Body of pancreas (tissue), 4 donors: Measurements from ENCODE around the gene SNTG2. TPM values are rescaled to one million over a fixed set of nuclear protein-coding genes. Genes with fewer than 3 reads are reported as not detected.

ENCODE experiments used
- ATAC-seq: fragments of 150-250 bp; one replicate; pipeline ENCODE4 v1.9.1; 2016
- DNase-seq, 4 donors: peaks; one replicate each; pipeline ENCODE4 v3.0.0-alpha.2; 2019
- H3K27ac ChIP-seq, 4 donors: fragments of 200-600 bp; sonication (generic); 1 replicate in 3 of 4; 2 replicates in 1 of 4; pipeline versions ENCODE4 v1.5.1 to v1.6.1; 2016 to 2019; ENCODE audit warnings: mild to moderate bottlenecking in 1 of 4, mixed read lengths in 1 of 4, moderate library complexity in 1 of 4
- H3K27me3 ChIP-seq, 2 donors: fragments of 200-600 bp; sonication (generic); one replicate each; pipeline ENCODE4 v1.6.0; 2016; ENCODE audit warnings: mild to moderate bottlenecking in 1 of 2
- H3K36me3 ChIP-seq, 2 donors: fragments of 200-600 bp; sonication (generic); replicated peaks in 1 of 2; 2 replicates each; pipeline ENCODE4 v1.5.1; 2016; ENCODE audit warnings: low read depth in 2 of 2; ENCODE audit not compliant: insufficient read depth in 1 of 2
- H3K4me1 ChIP-seq: fragments of 200-600 bp; sonication (generic); one replicate; pipeline ENCODE4 v1.6.0; 2016
- H3K4me3 ChIP-seq, 2 donors: fragments of 200-600 bp; sonication (generic); 1 replicate in 1 of 2; 2 replicates in 1 of 2; pipeline ENCODE4 v1.5.1; 2016 to 2019
- H3K9me3 ChIP-seq, 3 donors: fragments of 200-600 bp; sonication (generic); 1 replicate in 2 of 3; 2 replicates in 1 of 3; pipeline ENCODE4 v1.5.1; 2016
- CTCF ChIP-seq, 7 experiments: fragments of 450-650 bp in 4 of 7; fragments of 200-600 bp in 3 of 7; sonication (generic) in 3 of 7; IDR thresholded peaks; one replicate each; pipeline ENCODE4 v1.5.1; 2016 to 2019; ENCODE audit warnings: antibody characterized with exemption in 7 of 7
- POLR2A ChIP-seq, 3 donors: fragments of 450-650 bp; IDR thresholded peaks; one replicate each; pipeline ENCODE4 v1.6.1; 2016; ENCODE audit warnings: antibody characterized with exemption in 3 of 3, mild to moderate bottlenecking in 2 of 3
- WGBS, 2 donors: methylation state at CpG; one replicate each; pipeline ENCODE4 v1.1.5; 2017; 5-methylcytosine and 5-hydroxymethylcytosine counted together
- intact Hi-C: fragments of 100-400 bp; cut with DNase I; formaldehyde crosslinking; loops from one replicate; pipeline ENCODE4 v1.15.1; 2023
- total RNA-seq, 2 donors: library from RNA; depleted of rRNA; stranded (reverse); fragments of >200 nt; gene quantifications; one replicate each; pipeline ENCODE4 v1.1.0, GENCODE V29; 2016

The SNTG2 gene
- total RNA-seq, 2 donors from 2014 or later: 11.9 to 18.7 TPM

GRCh38 chr2:1269812-1270211, 319.2 kb downstream of the SNTG2 start:
- TF ChIP-seq POLR2A (IDR thresholded peaks at IDR 0.05) (no peak), CTCF (IDR thresholded peaks at IDR 0.05) (no peak)
- WGBS, 2 donors: 65 to 78% methylated on average over 6 to 8 of the region's 8 CpGs
- ATAC-seq: no peak
- no peaks in the 10 kb centered on the region for H3K27me3 ChIP-seq
- no peak overlapping the region for H3K4me3 ChIP-seq
- no peaks in the 10 kb centered on the region for H3K36me3 ChIP-seq
- H3K4me1 ChIP-seq: no peaks in the 10 kb centered on the region
- no peak for DNase-seq
- intact Hi-C loops: no loop called here
- H3K9me3 ChIP-seq: no peaks in the 10 kb centered on the region
- H3K27ac ChIP-seq: no peak overlapping the region

GRCh38 chr2:1272835-1273234, 322.2 kb downstream of the SNTG2 start:
- Histone ChIP-seq H3K4me3 (no peak overlapping the region), H3K36me3 (no peaks in the 10 kb centered on the region), H3K9me3 (peaks cover 0 to 9% (median 0%) of the 10 kb centered on the region in 3 donors), H3K27ac (no peak overlapping the region), H3K4me1 (no peaks in the 10 kb centered on the region), H3K27me3 (no peaks in the 10 kb centered on the region)
- TF ChIP-seq POLR2A (IDR thresholded peaks at IDR 0.05) (no peak), CTCF (IDR thresholded peaks at IDR 0.05) (no peak)
- no peak for DNase-seq
- 92 to 93% methylated on average over 18 of the region's 18 CpGs for WGBS, 2 donors
- no peak for ATAC-seq
- intact Hi-C loops: no loop called here

- TF ChIP-seq CTCF (IDR thresholded peaks at IDR 0.05) (no peak), POLR2A (IDR thresholded peaks at IDR 0.05) (no peak)
- H3K9me3 ChIP-seq: peaks cover 0 to 9% (median 0%) of the 10 kb centered on the region in 3 donors
- H3K36me3 ChIP-seq: no peaks in the 10 kb centered on the region
- 79 to 86% methylated on average over 6 of the region's 6 CpGs for WGBS, 2 donors
- intact Hi-C loops: no loop called here
- DNase-seq: no peak
- no peak overlapping the region for H3K4me3 ChIP-seq
- H3K27me3 ChIP-seq: no peaks in the 10 kb centered on the region
- no peak for ATAC-seq
- no peaks in the 10 kb centered on the region for H3K4me1 ChIP-seq
- no peak overlapping the region for H3K27ac ChIP-seq
Observed at GRCh38 chr2:1277634-1278033, 327.0 kb downstream of the SNTG2 start.

DNA sequence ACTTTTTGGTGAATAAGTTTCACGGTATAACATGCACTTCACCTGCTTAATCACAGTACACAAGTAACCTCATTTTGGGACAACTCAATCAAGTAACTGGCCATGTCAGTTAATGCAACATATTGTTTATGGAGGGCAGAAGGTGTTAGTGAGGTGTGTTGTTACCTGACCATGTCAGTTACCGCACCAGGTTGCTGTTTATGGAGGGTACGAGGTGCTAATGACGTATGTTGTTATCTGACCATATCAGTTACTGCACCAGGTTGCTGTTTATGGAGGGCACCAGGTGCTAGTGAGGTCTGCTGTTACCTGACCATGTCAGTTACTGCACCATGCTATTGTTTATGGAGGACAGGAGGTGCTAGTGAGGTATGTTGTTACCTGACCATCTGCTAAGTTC, 327.5 kb downstream of the SNTG2 start:
- intact Hi-C loops: no loop called here
- peaks cover 0 to 9% (median 0%) of the 10 kb centered on the region in 3 donors for H3K9me3 ChIP-seq
- ATAC-seq (no peak), DNase-seq (no peak)
- H3K4me1 ChIP-seq: no peaks in the 10 kb centered on the region
- H3K27me3 ChIP-seq: no peaks in the 10 kb centered on the region
- no peak for TF ChIP-seq POLR2A (IDR thresholded peaks at IDR 0.05)
- TF ChIP-seq CTCF (IDR thresholded peaks at IDR 0.05): no peak
- H3K27ac ChIP-seq: no peak overlapping the region
- 65% methylated on average over 4 of the region's 4 CpGs for WGBS, 2 donors
- no peak overlapping the region for H3K4me3 ChIP-seq
- no peaks in the 10 kb centered on the region for H3K36me3 ChIP-seq

DNA sequence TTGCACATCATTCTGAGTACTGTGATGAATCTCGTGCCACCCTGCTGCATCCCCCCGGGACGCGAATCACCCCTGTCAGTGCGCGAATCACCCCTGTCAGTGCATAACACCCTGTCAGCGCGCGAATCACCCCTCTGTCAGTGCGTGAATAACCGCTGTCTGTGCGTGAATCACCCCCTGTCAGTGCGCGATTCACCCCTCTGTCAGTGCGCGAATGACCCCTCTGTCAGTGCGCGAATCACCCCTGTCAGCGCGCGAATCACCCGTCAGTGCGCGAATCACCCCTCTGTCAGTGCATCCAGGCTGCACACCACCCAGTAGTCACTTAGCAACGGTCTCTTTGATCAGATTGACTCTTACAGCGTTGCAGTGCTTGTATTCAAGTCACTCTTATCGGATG, 328.2 kb downstream of the SNTG2 start:
- no peak for DNase-seq
- H3K4me3 ChIP-seq: no peak overlapping the region
- H3K9me3 ChIP-seq: peaks cover 0 to 9% (median 0%) of the 10 kb centered on the region in 3 donors
- no peaks in the 10 kb centered on the region for H3K36me3 ChIP-seq
- intact Hi-C loops: no loop called here
- H3K27ac ChIP-seq: no peak overlapping the region
- no peaks in the 10 kb centered on the region for H3K4me1 ChIP-seq
- TF ChIP-seq CTCF (IDR thresholded peaks at IDR 0.05) (no peak), POLR2A (IDR thresholded peaks at IDR 0.05) (no peak)
- no peaks in the 10 kb centered on the region for H3K27me3 ChIP-seq
- 89 to 91% methylated on average over 27 of the region's 27 CpGs for WGBS, 2 donors
- ATAC-seq: no peak
